Measurements from ENCODE around the gene HEG1. TPM values are rescaled to one million over a fixed set of nuclear protein-coding genes. Genes with fewer than 3 reads are reported as not detected.

The HEG1 gene
- polyA plus RNA-seq, 10 donors: 27.5 to 44.2 (median 36.0) TPM

Other genes with a start within 250 kb of the HEG1 start
- 10 to 100 TPM; 14.3 to 62.0 (median 24.1) TPM for gene ITGB5, start 168.6 kb downstream of the HEG1 start, polyA plus RNA-seq (ENCODE audit: insufficient read length in 10 of 10)
- gene MUC13, start 121.2 kb downstream of the HEG1 start, polyA plus RNA-seq (ENCODE audit: insufficient read length in 10 of 10): under 1 TPM in 2 of 10 donors, not detected in 8; 0.04 to 0.52 TPM
- 1 to 10 TPM in 3 of 10 donors, under 1 TPM in 7; 0.38 to 1.4 (median 0.94) TPM for gene SLC12A8, start 156.8 kb upstream of the HEG1 start, polyA plus RNA-seq (ENCODE audit: insufficient read length in 10 of 10)

All from muscle of back (tissue), 10 donors.